CD4-positive, alpha-beta T cell treated with Interleukin-4 for 4 hours (primary cell): ENCODE results near the gene MYADM.

Experiments
- DNase-seq: peaks from one replicate; pipeline ENCODE4 v3.0.0-alpha.2; 2020

MYADM gene

DNA sequence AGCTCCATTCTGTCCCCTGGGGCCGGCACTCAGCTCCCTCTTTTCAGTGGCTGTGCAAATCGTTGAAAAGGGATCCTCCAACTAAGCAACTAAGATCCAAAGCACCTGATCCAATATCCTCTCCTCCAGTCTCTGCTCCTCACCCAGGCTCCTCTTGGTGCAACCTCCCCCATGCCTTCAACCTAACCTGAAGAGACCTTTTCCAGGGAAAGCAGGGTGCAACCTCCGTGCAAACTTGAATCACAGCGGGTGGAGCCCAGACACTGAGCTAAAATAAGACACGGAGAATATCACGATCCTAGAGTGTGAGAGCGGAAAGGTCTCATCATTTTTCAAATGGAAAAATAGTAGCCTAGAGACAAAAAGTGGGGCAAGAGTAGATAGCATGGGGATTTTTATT is 49.7 kb downstream of the MYADM start:
- DNase-seq = no peak
